Measurements from ENCODE around the gene SLC6A9. TPM values are rescaled to one million over a fixed set of nuclear protein-coding genes. Genes with fewer than 3 reads are reported as not detected.

SLC6A9 gene
- total RNA-seq, 1 experiment from 2014 or later: 30.1 TPM

DNA sequence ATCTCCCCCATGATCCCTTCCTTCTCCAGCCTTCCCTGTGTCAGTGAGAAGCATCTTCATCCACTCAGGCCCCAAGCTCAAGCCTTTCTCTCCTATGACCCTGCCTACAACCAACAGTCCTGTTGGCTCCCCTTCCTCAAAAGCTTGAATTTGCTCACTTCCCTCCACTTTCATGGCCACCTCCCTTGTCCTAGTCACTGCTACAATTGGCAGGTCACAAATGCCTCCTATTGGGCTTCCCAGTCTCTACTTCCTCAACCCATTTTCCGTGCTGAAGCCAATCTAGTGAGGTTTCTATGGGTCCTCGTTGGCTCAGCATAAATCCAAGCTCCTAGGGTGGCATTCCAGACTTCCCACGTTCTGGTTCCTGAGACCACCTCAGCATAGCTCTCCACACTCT is 40.2 kb upstream of the SLC6A9 start:
- Histone ChIP-seq H4K5ac (ENCODE audit: insufficient read length, low read depth, low read length) (no peak overlapping the region), H3K56ac (ENCODE audit: insufficient read length, low read depth, low read length) (no peak overlapping the region)
- H3K4me3 Mint-ChIP-seq: no peak overlapping the region

More for the DNA sequence above, 40.2 kb upstream of the SLC6A9 start:
- WGBS (ENCODE audit: extremely low coverage, insufficient read length, low lambda C conversion rate): no CpG with 5 or more reads among the region's 3 CpGs
- Histone ChIP-seq H3K4me2 (ENCODE audit: insufficient read depth, insufficient read length, low read length) (no peak overlapping the region), H4K91ac (ENCODE audit: insufficient read length, low read depth, low read length) (no peak overlapping the region), H3K4me1 (ENCODE audit: insufficient read depth, low read length) (peaks cover 3% of the 10 kb centered on the region; the same call in 1 of the 2 replicates), H2AK5ac (ENCODE audit: insufficient read length, low read length) (no peak overlapping the region), H3K27ac (ENCODE audit: insufficient read length, low read depth, low read length) (no peak overlapping the region), H4K8ac (replicated peaks; ENCODE audit: insufficient read length, low read depth, low read length) (no peak overlapping the region), H3K27me3 (ENCODE audit: insufficient read depth, low read length) (no peaks in the 10 kb centered on the region), H3K9ac (ENCODE audit: extremely low read depth, insufficient read length, low read length) (no peak overlapping the region), H3K4ac (ENCODE audit: low read depth, low read length) (no peak overlapping the region), H3K23ac (ENCODE audit: insufficient read length, low read depth, low read length) (no peak overlapping the region), H3T11ph (ENCODE audit: low read length) (no peak overlapping the region), H3K23me2 (ENCODE audit: insufficient read length, low read depth, low read length, poor library complexity, severe bottlenecking) (no peaks in the 10 kb centered on the region), H3K18ac (ENCODE audit: insufficient read length, low read depth, low read length) (no peak overlapping the region), H2BK15ac (ENCODE audit: low read depth, low read length) (no peak overlapping the region), H3K79me1 (ENCODE audit: insufficient read depth, low read depth, low read length, poor library complexity, severe bottlenecking) (no peaks in the 10 kb centered on the region), H2AFZ (ENCODE audit: low read length) (no peak overlapping the region), H3K14ac (ENCODE audit: insufficient read depth, low read length) (no peak overlapping the region), H2BK5ac (ENCODE audit: insufficient read length, low read length) (no peak overlapping the region), H2BK120ac (ENCODE audit: low read depth, low read length, poor library complexity, severe bottlenecking) (no peak overlapping the region), H2BK20ac (ENCODE audit: low read depth, low read length, poor library complexity, severe bottlenecking) (no peak overlapping the region), H3K79me2 (ENCODE audit: insufficient read depth, low read length) (no peaks in the 10 kb centered on the region), H2BK12ac (ENCODE audit: insufficient read length, low read depth, low read length) (no peak overlapping the region), H3K9me3 (ENCODE audit: control insufficient read depth, low read depth, low read length) (no peaks in the 10 kb centered on the region), H4K20me1 (ENCODE audit: control insufficient read depth, insufficient read depth, insufficient read length) (no peaks in the 10 kb centered on the region)
- Mint-ChIP-seq H3K27ac (no peak overlapping the region), H3K4me1 (peaks cover 17 to 32% of the 10 kb centered on the region in 2 experiments), H3K9me3 (no peaks in the 10 kb centered on the region; a peak in 1 of 5 replicates), H3K36me3 (ENCODE audit: insufficient read depth in 1 of 3, low read depth in 3 of 3) (no peaks in the 10 kb centered on the region; a peak in 1 of 7 replicates), H3K27me3 (ENCODE audit: low read depth) (peaks cover 14% of the 10 kb centered on the region)
- DNase-seq: no peak
- no peak for TF ChIP-seq CTCF (conservative IDR thresholded peaks at IDR 0.05)

Data from H9 (cell line).